K562 (cell line): ENCODE measurements around the gene SCN8A. TPM values are rescaled to one million over a fixed set of nuclear protein-coding genes. Genes with fewer than 3 reads are reported as not detected.

Experiments used
- ATAC-seq: fragments of 200-7000 bp; cut with Tn5 transposase; 3 replicates; pipeline ENCODE4 v1.9.1; 2020; ENCODE audit warnings: moderate library complexity
- BruUV-seq: library from RNA; stranded (reverse); fragments of 400-500 nt; replicated peaks from 2 replicates; lab custom pipeline; 2021; lab: Mats Ljungman, UMichigan
- CTCF ChIA-PET: fragments of 300-600 bp; formaldehyde crosslinking; extraction: SDS; loops from one replicate; lab custom pipeline; 2021; ENCODE audit warnings: low intra/inter-chr PET ratio; lab: Yijun Ruan, JAX
- POLR2A ChIA-PET: fragments of 300-600, 350-650 bp; sonication (Branson Sonifier 250); formaldehyde crosslinking; extraction: SDS; loops from one replicate; lab custom pipeline; 2021; ENCODE audit warnings: antibody characterized with exemption, inconsistent platforms; lab: Yijun Ruan, JAX
- DNase-seq, 4 experiments: peaks; one replicate each; pipeline versions ENCODE4 v3.0.0 to v3.0.0-alpha.2; 2011 to 2018; ENCODE audit warnings: low spot score in 3 of 4, mixed read lengths in 3 of 4; ENCODE audit errors: extremely low read depth in 1 of 4
- FAIRE-seq: peaks from 2 replicates; lab custom pipeline; 2011; peaks lifted over from hg19 to GRCh38; lab: Jason Lieb, UNC
- H2AFZ ChIP-seq: 2 replicates; pipeline ENCODE4 v1.6.0; 2011; ENCODE audit warnings: low read depth, low read length, control low read depth, inconsistent platforms
- H3K27ac ChIP-seq: fragments of 200-600 bp; 3 replicates; pipeline ENCODE4 v1.8.0; 2011; ENCODE audit warnings: low read depth, mild to moderate bottlenecking, control low read depth, inconsistent platforms, low read length, moderate library complexity, mixed read lengths; ENCODE audit errors: extremely low read depth
- H3K27me3 ChIP-seq, 2 experiments: fragments of 300-600 bp in 1 of 2; 2 replicates in 1 of 2; 3 replicates in 1 of 2; pipeline versions ENCODE4 v1.6.0 to v1.8.0; 2011; ENCODE audit warnings: inconsistent platforms in 2 of 2, low read length in 2 of 2, mild to moderate bottlenecking in 1 of 2, mixed read lengths in 1 of 2, moderate library complexity in 1 of 2; ENCODE audit not compliant: control insufficient read depth in 2 of 2, insufficient read depth in 2 of 2
- H3K36me3 ChIP-seq: fragments of 300-600 bp; 3 replicates; pipeline ENCODE4 v1.8.0; 2011; ENCODE audit warnings: mild to moderate bottlenecking, low read length, inconsistent platforms; ENCODE audit not compliant: control insufficient read depth, insufficient read depth
- H3K4me1 ChIP-seq, 2 experiments: fragments of 200-600 bp in 1 of 2; replicated peaks in 1 of 2; 2 replicates in 1 of 2; 3 replicates in 1 of 2; pipeline versions ENCODE4 v1.5.1 to v1.8.0; 2011; ENCODE audit warnings: inconsistent platforms in 2 of 2, low read length in 2 of 2, mild to moderate bottlenecking in 1 of 2, mixed read lengths in 1 of 2, moderate library complexity in 1 of 2; ENCODE audit not compliant: control insufficient read depth in 2 of 2, insufficient read depth in 2 of 2
- H3K4me2 ChIP-seq: 2 replicates; pipeline ENCODE4 v1.6.1; 2011; ENCODE audit warnings: low read length, control low read depth, inconsistent platforms, mixed read lengths; ENCODE audit not compliant: insufficient read depth
- H3K4me3 ChIP-seq: fragments of 200-600 bp; sonication (generic), shearing (Covaris generic); 2 replicates; pipeline ENCODE4 v1.5.1; 2016; ENCODE audit warnings: control low read depth, inconsistent platforms
- H3K79me2 ChIP-seq: fragments of 200-600 bp; 3 replicates; pipeline ENCODE4 v1.8.0; 2011; ENCODE audit warnings: low read length, inconsistent platforms; ENCODE audit not compliant: control insufficient read depth, insufficient read depth
- H3K9ac ChIP-seq, 2 experiments: 2 replicates each; pipeline versions ENCODE4 v1.6.0 to v1.6.1; 2011; ENCODE audit warnings: low read depth in 2 of 2, low read length in 2 of 2, control low read depth in 1 of 2, inconsistent platforms in 1 of 2, mild to moderate bottlenecking in 1 of 2, mixed read lengths in 1 of 2; ENCODE audit not compliant: insufficient read depth in 1 of 2
- H3K9me1 ChIP-seq: one replicate; pipeline ENCODE4 v1.6.0; 2011; ENCODE audit warnings: inconsistent platforms, mild to moderate bottlenecking, low read length, moderate library complexity; ENCODE audit not compliant: control insufficient read depth, insufficient read depth
- H3K9me3 ChIP-seq: replicated peaks from 2 replicates; pipeline ENCODE4 v1.5.1; 2011; ENCODE audit warnings: low read depth, low read length, inconsistent platforms; ENCODE audit not compliant: control insufficient read depth, insufficient read depth
- H4K20me1 ChIP-seq: replicated peaks from 2 replicates; pipeline ENCODE4 v1.6.1; 2011; ENCODE audit warnings: low read length, inconsistent platforms, mixed read lengths; ENCODE audit not compliant: control insufficient read depth, insufficient read depth
- BMI1 ChIP-seq: fragments of 150-350 bp; IDR thresholded peaks from 2 replicates; pipeline ENCODE4 v1.6.1; 2014; ENCODE audit warnings: low read length
- BRCA1 ChIP-seq, 2 experiments: fragments of 450-650 bp in 1 of 2; sonication (generic) in 1 of 2; formaldehyde crosslinking in 1 of 2; IDR thresholded peaks; 2 replicates each; pipeline versions ENCODE4 v1.5.0 to v1.6.1; 2017 to 2020; ENCODE audit warnings: mild to moderate bottlenecking in 1 of 2, missing genetic modification reagents in 1 of 2
- CBX8 ChIP-seq: fragments of 200-600 bp; sonication (generic); IDR thresholded peaks from 2 replicates; pipeline ENCODE4 v1.6.1; 2012; ENCODE audit warnings: borderline replicate concordance, mixed run types, low read depth, mild to moderate bottlenecking, moderate library complexity, mixed read lengths, low read length, control low read depth, inconsistent platforms; ENCODE audit not compliant: poor library complexity, severe bottlenecking; ENCODE audit errors: extremely low read depth
- COPS2 ChIP-seq: fragments of 450-650 bp; conservative IDR thresholded peaks from 2 replicates; pipeline ENCODE4 v1.6.1; 2016; ENCODE audit warnings: mild to moderate bottlenecking, moderate library complexity
- KLF1 ChIP-seq: fragments of 450-650 bp; IDR thresholded peaks from 2 replicates; pipeline ENCODE4 v1.6.1; 2016; ENCODE audit warnings: missing genetic modification characterization, missing compliant biosample characterization
- MCM2 ChIP-seq: fragments of 450-650 bp; IDR thresholded peaks from 2 replicates; pipeline ENCODE4 v1.6.1; 2017; ENCODE audit warnings: low read depth, mild to moderate bottlenecking
- NR2C2 ChIP-seq, 2 experiments: fragments of 200-800 bp in 1 of 2; sonication (Bioruptor generic) in 1 of 2; sonication (generic) in 1 of 2; formaldehyde crosslinking in 1 of 2; IDR thresholded peaks; 2 replicates each; pipeline versions ENCODE4 v1.6.1 to v1.8.0; 2016 to 2022; ENCODE audit warnings: mild to moderate bottlenecking in 1 of 2, missing compliant biosample characterization in 1 of 2, missing genetic modification characterization in 1 of 2, missing genetic modification reagents in 1 of 2
- RBM25 ChIP-seq: fragments of 200-400 bp; formaldehyde crosslinking; IDR thresholded peaks from 2 replicates; pipeline ENCODE4 v1.6.1; 2018; ENCODE audit warnings: low read length, low read depth, moderate library complexity; ENCODE audit not compliant: severe bottlenecking
- SREBF2 ChIP-seq: sonication (generic); formaldehyde crosslinking; IDR thresholded peaks from 2 replicates; pipeline ENCODE4 v1.4.0; 2020; ENCODE audit warnings: mild to moderate bottlenecking, missing genetic modification reagents
- ZNF197 ChIP-seq: fragments of 200-800 bp; sonication (Bioruptor generic); IDR thresholded peaks from 2 replicates; pipeline ENCODE4 v1.6.1; 2016; ENCODE audit warnings: low read depth, missing genetic modification characterization, missing compliant biosample characterization
- ZNF561 ChIP-seq: fragments of 450-650 bp; formaldehyde crosslinking; conservative IDR thresholded peaks from 2 replicates; pipeline ENCODE4 v1.4.0; 2020; ENCODE audit warnings: mild to moderate bottlenecking, moderate library complexity
- ZNF780A ChIP-seq: fragments of 250-450 bp; sonication (Bioruptor Pico); IDR thresholded peaks from 2 replicates; pipeline ENCODE4 v1.5.0; 2021; ENCODE audit warnings: mild to moderate bottlenecking
- WGBS: fragments of 100-300 bp; shearing (Covaris generic); methylation state at CpG from one replicate; pipeline ENCODE4 v1.1.6; 2016; ENCODE audit warnings: low coverage, mixed read lengths; ENCODE audit not compliant: insufficient coverage; ENCODE audit errors: missing lambda C conversion rate; 5-methylcytosine and 5-hydroxymethylcytosine counted together
- in situ Hi-C: fragments of 300-500 bp; cut with MboI; formaldehyde crosslinking; loops from 4 replicates; pipeline ENCODE4 v1.15.0; 2018; ENCODE audit warnings: inconsistent platforms, mixed read lengths
- intact Hi-C: fragments of 100-400 bp; cut with micrococcal nuclease; formaldehyde crosslinking; loops from 2 replicates; pipeline ENCODE4 v1.14.2; 2022
- polyA plus RNA-seq, 8 experiments: library from polyadenylated mRNA; depleted of rRNA in 4 of 8; stranded (reverse) in 5 of 8; unstranded in 3 of 8; fragments of >200 nt; fragmentation: Nextera tagmentation in 2 of 8; fragmentation: Illumina TruSeq in 1 of 8; extraction: Ambion mirVana in 2 of 8; extraction: Trizol in 1 of 8; gene quantifications; 2 replicates each; pipeline versions ENCODE4 v1.2.1 to v1.2.3, GENCODE V29; 2011 to 2014; ENCODE audit warnings: inconsistent platforms in 1 of 8, missing spikeins in 1 of 8
- total RNA-seq, 7 experiments: library from RNA; depleted of rRNA in 6 of 7; stranded (reverse); fragments of >200 nt in 6 of 7; fragmentation: Illumina TruSeq in 2 of 7; extraction: Trizol in 2 of 7; gene quantifications; 2 replicates each; pipeline versions ENCODE4 v1.2.1 to v1.2.3, GENCODE V29; 2011 to 2021; ENCODE audit warnings: low replicate concordance in 1 of 7
- TF ChIP-seq, protein P1 (sequence below), 3 experiments: fragments of 200-800 bp in 1 of 3; fragments of 250-450 bp in 1 of 3; fragments of 450-650 bp in 1 of 3; sonication (Bioruptor Pico) in 1 of 3; sonication (Bioruptor generic) in 1 of 3; formaldehyde crosslinking in 1 of 3; IDR thresholded peaks; 2 replicates each; pipeline versions ENCODE4 v1.6.1 to v1.8.0; 2016 to 2022; ENCODE audit warnings: mild to moderate bottlenecking in 2 of 3, missing genetic modification characterization in 2 of 3, missing compliant biosample characterization in 1 of 3, moderate library complexity in 1 of 3
- TF ChIP-seq, protein P2 (sequence below): fragments of 450-650 bp; conservative IDR thresholded peaks from 2 replicates; pipeline ENCODE4 v1.6.1; 2016; ENCODE audit warnings: missing genetic modification characterization, low read depth, mild to moderate bottlenecking, control low read depth, missing compliant biosample characterization

SCN8A gene
- total and polyA plus RNA-seq, 9 of the 15 experiments (the other 6 are each of a cell fraction or from before 2014, with no cell fraction given): 0.03 to 0.29 (median 0.15) TPM; not detected in 1

DNA sequence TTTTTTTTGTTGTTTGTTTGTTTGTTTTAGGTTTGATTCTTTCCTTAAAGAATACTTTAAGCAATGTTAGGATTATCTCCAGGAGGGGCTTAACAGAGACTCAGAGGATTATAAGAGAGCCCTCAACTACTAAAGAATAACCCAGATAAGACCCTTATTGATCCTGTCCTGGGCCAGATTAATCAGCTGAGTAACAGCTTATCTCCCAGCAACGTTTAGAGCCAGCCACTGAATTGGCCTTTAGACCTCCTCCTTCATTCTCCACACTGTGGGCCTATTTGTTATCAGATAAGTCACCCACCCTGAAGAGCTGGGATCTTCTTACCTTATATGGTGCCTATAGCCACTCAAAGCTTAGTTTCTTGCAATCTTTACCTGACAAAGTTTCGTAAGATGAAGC is 186.4 kb downstream of the SCN8A start:
- intact Hi-C loops (no loop called here), in situ Hi-C loops (no loop called here)
- no peaks in the 10 kb centered on the region for H3K79me2 ChIP-seq
- no peak for TF ChIP-seq ZNF561 (CRISPR knock-in tag)
- TF ChIP-seq COPS2: no peak
- TF ChIP-seq, protein P1, sequence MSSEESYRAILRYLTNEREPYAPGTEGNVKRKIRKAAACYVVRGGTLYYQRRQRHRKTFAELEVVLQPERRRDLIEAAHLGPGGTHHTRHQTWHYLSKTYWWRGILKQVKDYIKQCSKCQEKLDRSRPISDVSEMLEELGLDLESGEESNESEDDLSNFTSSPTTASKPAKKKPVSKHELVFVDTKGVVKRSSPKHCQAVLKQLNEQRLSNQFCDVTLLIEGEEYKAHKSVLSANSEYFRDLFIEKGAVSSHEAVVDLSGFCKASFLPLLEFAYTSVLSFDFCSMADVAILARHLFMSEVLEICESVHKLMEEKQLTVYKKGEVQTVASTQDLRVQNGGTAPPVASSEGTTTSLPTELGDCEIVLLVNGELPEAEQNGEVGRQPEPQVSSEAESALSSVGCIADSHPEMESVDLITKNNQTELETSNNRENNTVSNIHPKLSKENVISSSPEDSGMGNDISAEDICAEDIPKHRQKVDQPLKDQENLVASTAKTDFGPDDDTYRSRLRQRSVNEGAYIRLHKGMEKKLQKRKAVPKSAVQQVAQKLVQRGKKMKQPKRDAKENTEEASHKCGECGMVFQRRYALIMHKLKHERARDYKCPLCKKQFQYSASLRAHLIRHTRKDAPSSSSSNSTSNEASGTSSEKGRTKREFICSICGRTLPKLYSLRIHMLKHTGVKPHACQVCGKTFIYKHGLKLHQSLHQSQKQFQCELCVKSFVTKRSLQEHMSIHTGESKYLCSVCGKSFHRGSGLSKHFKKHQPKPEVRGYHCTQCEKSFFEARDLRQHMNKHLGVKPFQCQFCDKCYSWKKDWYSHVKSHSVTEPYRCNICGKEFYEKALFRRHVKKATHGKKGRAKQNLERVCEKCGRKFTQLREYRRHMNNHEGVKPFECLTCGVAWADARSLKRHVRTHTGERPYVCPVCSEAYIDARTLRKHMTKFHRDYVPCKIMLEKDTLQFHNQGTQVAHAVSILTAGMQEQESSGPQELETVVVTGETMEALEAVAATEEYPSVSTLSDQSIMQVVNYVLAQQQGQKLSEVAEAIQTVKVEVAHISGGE (CRISPR knock-in tag; IDR thresholded peaks at IDR 0.05): no peak
- no peak for TF ChIP-seq NR2C2 (CRISPR knock-in tag; IDR thresholded peaks at IDR 0.05)
- no peak for TF ChIP-seq NR2C2 (tag; IDR thresholded peaks at IDR 0.05)
- TF ChIP-seq, protein P2, sequence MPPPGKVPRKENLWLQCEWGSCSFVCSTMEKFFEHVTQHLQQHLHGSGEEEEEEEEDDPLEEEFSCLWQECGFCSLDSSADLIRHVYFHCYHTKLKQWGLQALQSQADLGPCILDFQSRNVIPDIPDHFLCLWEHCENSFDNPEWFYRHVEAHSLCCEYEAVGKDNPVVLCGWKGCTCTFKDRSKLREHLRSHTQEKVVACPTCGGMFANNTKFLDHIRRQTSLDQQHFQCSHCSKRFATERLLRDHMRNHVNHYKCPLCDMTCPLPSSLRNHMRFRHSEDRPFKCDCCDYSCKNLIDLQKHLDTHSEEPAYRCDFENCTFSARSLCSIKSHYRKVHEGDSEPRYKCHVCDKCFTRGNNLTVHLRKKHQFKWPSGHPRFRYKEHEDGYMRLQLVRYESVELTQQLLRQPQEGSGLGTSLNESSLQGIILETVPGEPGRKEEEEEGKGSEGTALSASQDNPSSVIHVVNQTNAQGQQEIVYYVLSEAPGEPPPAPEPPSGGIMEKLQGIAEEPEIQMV: no peak
- TF ChIP-seq KLF1: no peak
- TF ChIP-seq SREBF2: no peak
- no peak for TF ChIP-seq BRCA1 (IDR thresholded peaks at IDR 0.05)
- no peak for TF ChIP-seq BRCA1 (CRISPR knock-in tag; IDR thresholded peaks at IDR 0.05)
- TF ChIP-seq ZNF197 (CRISPR knock-in tag): no peak
- TF ChIP-seq CBX8: no peak
- TF ChIP-seq RBM25: no peak
- TF ChIP-seq ZNF780A (CRISPR knock-in tag): no peak
- no peak for TF ChIP-seq MCM2
- TF ChIP-seq BMI1: no peak
- no peak overlapping the region for H2AFZ ChIP-seq
- no peaks in the 10 kb centered on the region for H3K36me3 ChIP-seq
- no peak overlapping the region for H3K4me3 ChIP-seq
- no TSS peak for BruUV-seq
- ChIA-PET POLR2A (interaction anchor here (1.4 kb wide), 1 partner anchor 9 kb away, joined by 3 read pairs; no protein-coding TSS in a partner anchor), CTCF (no interaction called here)
- no peaks in the 10 kb centered on the region for H3K9me3 ChIP-seq
- ATAC-seq: no peak
- no peaks in the 10 kb centered on the region for H4K20me1 ChIP-seq
- no peaks in the 10 kb centered on the region for H3K9me1 ChIP-seq
- 0% methylated on average over 2 of the region's 2 CpGs for WGBS
- H3K27me3 ChIP-seq: peaks cover 0 to 6% of the 10 kb centered on the region in 2 experiments; a peak in 2 of 5 replicates
- no peak for FAIRE-seq
- no peak overlapping the region for H3K9ac ChIP-seq
- no peak overlapping the region for H3K4me2 ChIP-seq
- H3K4me1 ChIP-seq: no peaks in the 10 kb centered on the region
- no peak for DNase-seq
- H3K27ac ChIP-seq: no peak overlapping the region
